Measurements from ENCODE around the gene DOCK4. TPM values are rescaled to one million over a fixed set of nuclear protein-coding genes. Genes with fewer than 3 reads are reported as not detected.

DOCK4 gene
- total RNA-seq, 1 experiment from 2014 or later: 20.4 TPM

- TF ChIP-seq E2F4 (CRISPR knock-in tag; IDR thresholded peaks at IDR 0.05; ENCODE audit: borderline replicate concordance, low read depth) (no peak), OVOL2 (CRISPR knock-in tag; IDR thresholded peaks at IDR 0.05; ENCODE audit: borderline replicate concordance) (no peak), MYBL2 (CRISPR knock-in tag; IDR thresholded peaks at IDR 0.05) (no peak), ZNF219 (CRISPR knock-in tag; IDR thresholded peaks at IDR 0.05; ENCODE audit: borderline replicate concordance) (no peak), USF1 (CRISPR knock-in tag; IDR thresholded peaks at IDR 0.05) (no peak)
Measured at GRCh38 chr7:111750878-111751277, 455.3 kb downstream of the DOCK4 start (continued).

DNA sequence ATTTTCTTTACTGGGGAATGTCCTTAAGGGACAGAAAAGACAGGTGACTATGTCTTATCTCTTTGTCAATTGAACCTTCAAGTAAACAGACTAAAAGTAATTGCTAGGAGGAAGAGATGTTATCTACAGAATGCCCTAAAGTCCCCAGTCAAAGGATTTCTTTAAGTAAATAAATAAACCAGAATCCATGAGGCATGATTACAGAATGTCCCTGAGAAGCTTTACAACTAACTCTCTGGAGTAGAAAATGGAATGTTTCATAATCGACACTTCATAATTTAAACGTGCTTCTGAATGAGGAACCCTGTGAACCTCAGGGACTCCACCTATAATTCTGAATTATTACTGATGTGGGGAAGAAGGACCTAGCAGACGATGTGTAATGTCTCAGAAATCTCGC lies 456.0 kb downstream of the DOCK4 start:
- ATAC-seq (no peak), DNase-seq (ENCODE audit: low spot score) (no peak)
- Mint-ChIP-seq H3K36me3 (peaks cover 14% of the 10 kb centered on the region; the same call in 1 of the 2 replicates), H3K27me3 (ENCODE audit: low read depth) (no peaks in the 10 kb centered on the region), H3K9me3 (0 out of 2 replicates have a peak, but pooled peaks cover 7% of the 10 kb centered on the region), H3K27ac (no peak overlapping the region), H3K4me3 (no peak overlapping the region), H3K4me1 (no peaks in the 10 kb centered on the region)
- TF ChIP-seq PRDM15 (CRISPR knock-in tag; IDR thresholded peaks at IDR 0.05): no peak
- TF ChIP-seq GTF2I (CRISPR knock-in tag; conservative IDR thresholded peaks at IDR 0.05): no peak
- CTCF ChIA-PET: no interaction called here
- POLR2A ChIA-PET: no interaction called here

DNA sequence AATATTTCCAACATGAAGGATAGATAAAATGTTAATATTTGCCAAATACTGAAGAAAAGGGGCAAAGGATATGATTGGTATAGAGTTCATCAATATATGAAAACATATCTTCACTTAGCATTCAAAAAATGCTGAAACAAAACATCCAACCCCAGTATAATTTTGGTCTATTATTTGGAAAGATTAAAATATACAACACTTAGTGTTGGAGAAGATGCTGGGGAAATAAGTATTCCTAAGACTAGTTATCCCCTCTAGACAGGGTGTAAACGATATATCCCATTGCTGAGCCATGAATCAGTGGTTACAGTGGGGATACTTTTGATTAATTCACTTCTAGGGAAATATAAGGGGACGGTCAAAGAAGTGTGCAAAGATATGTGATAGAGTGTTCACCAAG lies 456.6 kb downstream of the DOCK4 start:
- CTCF ChIA-PET: no interaction called here
- POLR2A ChIA-PET: no interaction called here
- H3K9me3 Mint-ChIP-seq: 0 out of 2 replicates have a peak, but pooled peaks cover 7% of the 10 kb centered on the region
- H3K4me1 Mint-ChIP-seq: no peaks in the 10 kb centered on the region
- TF ChIP-seq GABPB1 (CRISPR knock-in tag; IDR thresholded peaks at IDR 0.05) (no peak), ATF6 (CRISPR knock-in tag; IDR thresholded peaks at IDR 0.05) (no peak), SOX15 (CRISPR knock-in tag; IDR thresholded peaks at IDR 0.05) (no peak), FOXK1 (CRISPR knock-in tag; IDR thresholded peaks at IDR 0.05) (no peak), AR (CRISPR knock-in tag; IDR thresholded peaks at IDR 0.05) (no peak), CDX4 (CRISPR knock-in tag; IDR thresholded peaks at IDR 0.05; ENCODE audit: borderline replicate concordance) (no peak), ZBTB21 (CRISPR knock-in tag; IDR thresholded peaks at IDR 0.05; ENCODE audit: borderline replicate concordance) (no peak)
- no peak for DNase-seq (ENCODE audit: low spot score)
- no peak overlapping the region for H3K4me3 Mint-ChIP-seq
- H3K36me3 Mint-ChIP-seq: peaks cover 20% of the 10 kb centered on the region; the same call in 1 of the 2 replicates
- H3K27me3 Mint-ChIP-seq (ENCODE audit: low read depth): no peaks in the 10 kb centered on the region
- ATAC-seq: no peak
- H3K27ac Mint-ChIP-seq: no peak overlapping the region
